ENCODE results near the gene TP53BP1. TPM values are rescaled to one million over a fixed set of nuclear protein-coding genes. Genes with fewer than 3 reads are reported as not detected.

Gene TP53BP1
- total and polyA plus RNA-seq, 4 donors: 78.8 to 109 (median 88.8) TPM

DNA sequence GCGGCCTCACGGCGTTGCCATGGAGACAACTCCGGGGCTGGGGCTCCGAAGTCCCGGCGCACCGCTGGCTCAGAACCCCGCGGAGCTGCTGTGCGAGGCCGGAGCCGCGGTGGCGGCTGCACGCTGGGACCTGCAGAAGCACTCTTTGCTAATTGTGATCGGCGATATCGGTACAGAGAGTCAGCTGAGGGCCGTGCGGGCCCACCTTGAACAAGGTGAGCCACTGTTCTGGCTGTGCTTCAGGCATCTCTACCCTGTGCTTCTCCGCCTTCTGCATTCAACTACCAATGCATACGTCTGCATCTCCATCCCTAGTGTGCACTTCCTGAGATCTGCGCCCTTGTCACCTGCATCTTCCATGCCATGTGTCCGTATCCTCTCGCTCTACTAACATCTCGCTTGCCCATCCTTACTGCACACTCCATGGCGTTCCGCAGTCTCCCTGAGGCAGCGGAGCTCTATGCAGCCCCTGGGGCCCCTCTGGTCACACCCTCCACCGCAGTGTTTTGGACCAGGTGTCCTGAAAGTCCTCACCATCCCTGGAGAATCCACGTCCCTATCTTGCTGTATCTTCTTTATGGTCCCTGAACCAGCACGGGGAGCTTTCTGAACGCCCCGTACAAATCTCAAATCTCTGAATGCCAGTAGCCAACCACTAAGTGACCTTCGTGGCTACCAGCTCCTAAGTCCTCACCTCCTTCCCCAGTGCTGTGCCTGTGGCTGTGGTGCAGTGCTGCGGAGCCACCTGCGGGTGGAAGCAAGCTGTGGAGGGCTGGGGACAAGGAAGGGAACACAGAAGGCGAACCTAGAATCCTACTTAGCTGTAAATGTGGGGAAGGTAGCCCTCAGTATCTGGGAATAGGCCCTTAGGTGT is 18.3 kb upstream of the TP53BP1 start:
- H3K27ac ChIP-seq (ENCODE audit: low read depth, low read length): peak overlapping the region; percentile 81
- H3K27me3 ChIP-seq (ENCODE audit: control insufficient read depth, insufficient read depth, low read length): no peaks in the 10 kb centered on the region
- DNase-seq (ENCODE audit: low read depth in 4 of 6, low spot score in 6 of 6): peak in 2 of 6 donors; percentile 42 to 83

DNA sequence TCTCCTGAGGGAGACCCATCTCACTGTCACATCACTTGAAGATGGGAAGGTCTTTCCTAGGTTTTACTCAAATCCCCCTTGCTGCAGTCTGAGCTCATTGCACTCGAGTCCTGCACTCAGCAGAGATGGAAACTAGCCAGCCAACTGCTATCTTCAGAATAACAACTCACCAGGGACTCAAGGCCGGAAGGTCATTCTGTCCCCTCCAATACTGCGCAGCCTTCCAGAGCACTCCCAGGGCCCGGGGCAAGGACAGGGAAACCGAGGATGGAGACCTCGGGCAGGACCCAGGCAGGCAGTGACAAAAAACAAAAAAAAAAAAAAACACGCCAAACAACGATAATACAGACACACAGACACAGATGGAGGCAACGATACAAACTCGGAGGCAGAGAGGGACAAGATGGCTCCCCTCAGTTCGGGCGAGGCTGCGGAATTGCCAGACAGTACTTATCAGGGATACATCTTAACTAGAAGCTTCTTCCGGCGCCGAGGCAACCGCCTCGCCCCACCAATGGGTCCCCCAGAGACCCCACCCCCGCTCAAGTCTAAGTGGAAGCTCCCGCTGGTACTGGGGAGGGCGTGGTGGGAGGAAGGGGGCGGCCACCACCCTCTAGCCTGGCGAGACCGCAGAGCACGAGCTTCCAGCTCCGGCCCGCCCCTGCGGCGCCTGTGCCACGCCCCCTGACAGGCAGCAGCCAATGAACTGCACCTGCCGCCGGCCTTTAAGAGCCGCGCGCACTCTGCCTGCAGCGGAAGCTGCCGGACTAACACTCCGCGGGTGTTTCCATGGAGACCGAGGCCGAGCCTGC is 17.4 kb upstream of the TP53BP1 start:
- Histone ChIP-seq H3K4me3 (ENCODE audit: low read depth, low read length) (peak overlapping the region; percentile 73), H3K36me3 (ENCODE audit: control insufficient read depth, insufficient read depth, low read length) (no peaks in the 10 kb centered on the region), H3K27ac (ENCODE audit: low read depth, low read length) (peak overlapping the region; percentile 92), H3K27me3 (ENCODE audit: control insufficient read depth, insufficient read depth, low read length) (no peaks in the 10 kb centered on the region), H3K4me1 (ENCODE audit: control insufficient read depth, insufficient read depth, low read length) (peaks cover 41% of the 10 kb centered on the region), H3K9me3 (ENCODE audit: control insufficient read depth, insufficient read depth, low read length) (no peaks in the 10 kb centered on the region)
- peak; percentile 93 to 99 (median 98) for DNase-seq (ENCODE audit: low read depth in 4 of 6, low spot score in 6 of 6)
- WGBS (ENCODE audit: insufficient coverage): under 1% methylated on average over 32 of the region's 41 CpGs

More for the DNA sequence above, 18.3 kb upstream of the TP53BP1 start:
- H3K4me3 ChIP-seq (ENCODE audit: low read depth, low read length): peak overlapping the region; percentile 73
- H3K36me3 ChIP-seq (ENCODE audit: control insufficient read depth, insufficient read depth, low read length): no peaks in the 10 kb centered on the region
- no peaks in the 10 kb centered on the region for H3K9me3 ChIP-seq (ENCODE audit: control insufficient read depth, insufficient read depth, low read length)
- under 1% methylated on average over 33 of the region's 39 CpGs for WGBS (ENCODE audit: insufficient coverage)
- H3K4me1 ChIP-seq (ENCODE audit: control insufficient read depth, insufficient read depth, low read length): peaks cover 47% of the 10 kb centered on the region

DNA sequence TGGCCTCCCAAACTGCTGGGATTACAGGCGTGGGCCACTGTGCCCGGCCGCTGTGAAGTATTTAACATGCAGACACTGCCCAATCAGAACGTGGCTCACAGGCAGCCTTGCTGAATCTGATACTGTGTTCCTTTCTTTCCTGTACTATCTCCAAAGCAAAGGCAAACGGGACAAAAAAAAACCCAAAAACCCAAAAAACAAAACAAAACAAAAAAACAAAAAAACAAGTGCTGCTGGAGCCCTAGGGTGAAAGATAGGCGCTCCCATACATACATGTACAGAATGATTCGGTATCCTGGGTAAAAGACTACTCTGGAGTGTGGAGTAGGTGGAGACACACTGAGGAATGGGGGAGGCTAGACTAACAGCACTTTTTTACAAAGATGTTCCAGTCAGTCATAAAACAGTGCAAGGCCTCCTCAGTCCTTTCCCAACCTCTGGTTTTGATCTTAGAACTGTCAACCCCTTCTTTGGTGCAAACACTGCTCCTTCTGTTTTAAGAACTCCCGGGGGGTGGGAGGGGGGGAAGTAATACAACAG is 16.8 kb upstream of the TP53BP1 start:
- DNase-seq (ENCODE audit: low read depth in 4 of 6, low spot score in 6 of 6): peak in 2 of 6 donors; percentile 54 to 71
- peak overlapping the region; percentile 92 for H3K27ac ChIP-seq (ENCODE audit: low read depth, low read length)
- H3K4me3 ChIP-seq (ENCODE audit: low read depth, low read length): peak overlapping the region; percentile 24
- no peaks in the 10 kb centered on the region for H3K9me3 ChIP-seq (ENCODE audit: control insufficient read depth, insufficient read depth, low read length)
- H3K36me3 ChIP-seq (ENCODE audit: control insufficient read depth, insufficient read depth, low read length): no peaks in the 10 kb centered on the region
- H3K27me3 ChIP-seq (ENCODE audit: control insufficient read depth, insufficient read depth, low read length): no peaks in the 10 kb centered on the region
- WGBS (ENCODE audit: insufficient coverage): 3% methylated on average over 4 of the region's 8 CpGs
- peaks cover 37% of the 10 kb centered on the region for H3K4me1 ChIP-seq (ENCODE audit: control insufficient read depth, insufficient read depth, low read length)

DNA sequence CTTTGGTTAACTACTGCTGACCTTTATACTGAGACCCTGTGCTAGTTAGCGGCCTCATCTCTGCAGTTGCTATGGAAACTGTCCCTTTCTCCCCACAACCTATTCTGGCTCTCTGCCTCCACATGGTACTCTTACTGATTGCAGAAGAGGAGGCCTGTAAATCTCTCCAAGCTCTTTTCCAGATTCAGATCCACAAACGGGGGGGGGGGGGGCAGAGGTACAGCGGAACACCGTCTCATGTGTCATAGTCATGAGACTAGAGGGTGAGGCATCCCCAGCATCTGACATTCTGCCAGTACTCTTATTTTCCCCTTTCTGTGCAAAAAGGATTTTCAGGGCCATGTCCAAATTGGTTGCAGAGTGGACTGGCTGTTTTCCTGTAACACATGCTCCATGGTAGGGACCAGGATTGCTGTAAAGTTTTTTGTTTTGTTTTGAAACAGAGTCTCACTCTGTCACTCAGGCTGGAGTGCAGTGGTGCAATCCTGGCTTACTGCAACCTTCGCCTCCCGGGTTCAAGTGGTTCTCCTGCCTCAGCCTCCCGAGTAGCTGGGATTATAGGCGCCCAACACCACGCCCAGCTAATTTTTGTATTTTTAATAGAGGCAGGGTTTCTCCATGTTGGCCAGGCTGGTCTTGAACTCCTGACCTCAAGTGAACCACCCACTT is 16.2 kb upstream of the TP53BP1 start:
- Histone ChIP-seq H3K9me3 (ENCODE audit: control insufficient read depth, insufficient read depth, low read length) (no peaks in the 10 kb centered on the region), H3K4me3 (ENCODE audit: low read depth, low read length) (peak overlapping the region; percentile 24), H3K27ac (ENCODE audit: low read depth, low read length) (peak overlapping the region; percentile 92), H3K36me3 (ENCODE audit: control insufficient read depth, insufficient read depth, low read length) (no peaks in the 10 kb centered on the region), H3K27me3 (ENCODE audit: control insufficient read depth, insufficient read depth, low read length) (no peaks in the 10 kb centered on the region), H3K4me1 (ENCODE audit: control insufficient read depth, insufficient read depth, low read length) (peaks cover 32% of the 10 kb centered on the region)
- DNase-seq (ENCODE audit: low read depth in 4 of 6, low spot score in 6 of 6): peak in 2 of 6 donors; percentile 80 to 87
- WGBS (ENCODE audit: insufficient coverage): 40% methylated on average over 6 of the region's 9 CpGs

- H3K4me1 ChIP-seq (ENCODE audit: control insufficient read depth, insufficient read depth, low read length): peaks cover 30% of the 10 kb centered on the region
- no peaks in the 10 kb centered on the region for H3K9me3 ChIP-seq (ENCODE audit: control insufficient read depth, insufficient read depth, low read length)
- peak overlapping the region; percentile 92 for H3K27ac ChIP-seq (ENCODE audit: low read depth, low read length)
- H3K4me3 ChIP-seq (ENCODE audit: low read depth, low read length): no peak overlapping the region
- no peak for DNase-seq (ENCODE audit: low read depth in 4 of 6, low spot score in 6 of 6)
- no CpG with 5 or more reads among the region's 1 CpG for WGBS (ENCODE audit: insufficient coverage)
- H3K27me3 ChIP-seq (ENCODE audit: control insufficient read depth, insufficient read depth, low read length): no peaks in the 10 kb centered on the region
- H3K36me3 ChIP-seq (ENCODE audit: control insufficient read depth, insufficient read depth, low read length): no peaks in the 10 kb centered on the region
Measured at GRCh38 chr15:43508421-43508820, 15.5 kb upstream of the TP53BP1 start.

- Histone ChIP-seq H3K27ac (ENCODE audit: low read depth, low read length) (peak overlapping the region; percentile 78), H3K36me3 (ENCODE audit: control insufficient read depth, insufficient read depth, low read length) (no peaks in the 10 kb centered on the region), H3K27me3 (ENCODE audit: control insufficient read depth, insufficient read depth, low read length) (no peaks in the 10 kb centered on the region), H3K9me3 (ENCODE audit: control insufficient read depth, insufficient read depth, low read length) (no peaks in the 10 kb centered on the region), H3K4me3 (ENCODE audit: low read depth, low read length) (no peak overlapping the region), H3K4me1 (ENCODE audit: control insufficient read depth, insufficient read depth, low read length) (peaks cover 19% of the 10 kb centered on the region)
- DNase-seq (ENCODE audit: low read depth in 4 of 6, low spot score in 6 of 6): peak in 2 of 6 donors; percentile 70 to 80
- no CpG with 5 or more reads among the region's 1 CpG for WGBS (ENCODE audit: insufficient coverage)
Measured at GRCh38 chr15:43505738-43506137, 12.8 kb upstream of the TP53BP1 start.

DNA sequence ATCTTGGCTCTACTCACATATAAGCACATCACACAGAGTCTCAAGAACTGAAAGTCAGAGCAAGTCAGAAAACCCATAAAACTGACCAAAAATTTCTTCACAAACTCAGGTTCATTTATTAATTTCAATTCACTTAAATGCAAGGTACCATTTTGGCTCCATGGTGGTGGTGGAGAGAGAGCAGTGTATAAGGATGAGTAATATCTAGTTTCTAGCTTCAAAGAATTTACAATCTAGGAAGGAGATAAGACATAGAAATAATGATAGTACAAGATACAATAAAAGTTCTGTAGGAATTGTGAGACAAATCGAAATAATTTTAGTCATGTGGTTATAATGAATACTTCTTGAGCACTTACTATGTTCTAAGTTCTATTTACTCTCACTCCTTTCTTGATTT is 6.7 kb upstream of the TP53BP1 start:
- no peak for DNase-seq (ENCODE audit: low read depth in 4 of 6, low spot score in 6 of 6)
- Histone ChIP-seq H3K4me1 (ENCODE audit: control insufficient read depth, insufficient read depth, low read length) (no peaks in the 10 kb centered on the region), H3K9me3 (ENCODE audit: control insufficient read depth, insufficient read depth, low read length) (no peaks in the 10 kb centered on the region), H3K4me3 (ENCODE audit: low read depth, low read length) (no peak overlapping the region), H3K27me3 (ENCODE audit: control insufficient read depth, insufficient read depth, low read length) (no peaks in the 10 kb centered on the region), H3K36me3 (ENCODE audit: control insufficient read depth, insufficient read depth, low read length) (no peaks in the 10 kb centered on the region), H3K27ac (ENCODE audit: low read depth, low read length) (no peak overlapping the region)
- WGBS (ENCODE audit: insufficient coverage): no CpG with 5 or more reads among the region's 1 CpG

- WGBS (ENCODE audit: insufficient coverage): no CpG with 5 or more reads among the region's 3 CpGs
- Histone ChIP-seq H3K27me3 (ENCODE audit: control insufficient read depth, insufficient read depth, low read length) (no peaks in the 10 kb centered on the region), H3K4me3 (ENCODE audit: low read depth, low read length) (no peak overlapping the region), H3K9me3 (ENCODE audit: control insufficient read depth, insufficient read depth, low read length) (no peaks in the 10 kb centered on the region), H3K36me3 (ENCODE audit: control insufficient read depth, insufficient read depth, low read length) (no peaks in the 10 kb centered on the region), H3K4me1 (ENCODE audit: control insufficient read depth, insufficient read depth, low read length) (no peaks in the 10 kb centered on the region), H3K27ac (ENCODE audit: low read depth, low read length) (no peak overlapping the region)
- no peak for DNase-seq (ENCODE audit: low read depth in 4 of 6, low spot score in 6 of 6)
Measured at GRCh38 chr15:43498990-43499389, 6.0 kb upstream of the TP53BP1 start.
